ENCODE measurements around the gene STUM. TPM values are rescaled to one million over a fixed set of nuclear protein-coding genes. Genes with fewer than 3 reads are reported as not detected.

STUM gene
- total and polyA plus RNA-seq, 10 of the 15 experiments (the other 5 are each of a cell fraction or from before 2014, with no cell fraction given): under 0.01 to 0.15 (median 0.09) TPM; not detected in 5

- DNase-seq (ENCODE audit: low read depth, low spot score) (no peak), ATAC-seq (no peak), FAIRE-seq (no peak)
- ChIA-PET SMC1A (ENCODE audit: uncharacterized antibody, unreplicated experiment) (no interaction called here), RAD21 (ENCODE audit: unreplicated experiment) (interaction anchor here (1.0 kb wide), 1 partner anchor 46 kb away, joined by 3 read pairs; no protein-coding TSS in a partner anchor), POLR2A (no interaction called here), CTCF (no interaction called here)
- Histone ChIP-seq H3K27ac (ENCODE audit: control insufficient read depth, insufficient read depth) (no peak overlapping the region), H3K36me3 (ENCODE audit: control insufficient read depth in 2 of 2, insufficient read depth in 2 of 2, low read length in 1 of 2) (peaks cover 5 to 15% of the 10 kb centered on the region in 2 experiments; a peak in 3 of 4 replicates), H3K4me1 (ENCODE audit: control insufficient read depth, insufficient read depth, low read length) (peaks cover 63% of the 10 kb centered on the region), H2AFZ (ENCODE audit: control insufficient read depth, low read depth, low read length) (no peak overlapping the region), H3K9ac (ENCODE audit: control insufficient read depth, insufficient read depth, low read length) (no peak overlapping the region), H3K4me3 (no peak overlapping the region), H4K20me1 (ENCODE audit: control insufficient read depth, insufficient read depth) (peaks cover 5% of the 10 kb centered on the region; the same call in 1 of the 2 replicates), H3K79me2 (ENCODE audit: control insufficient read depth, insufficient read depth, low read length) (peaks cover 42% of the 10 kb centered on the region), H3K9me3 (replicated peaks; ENCODE audit: control insufficient read depth, insufficient read depth, low read length) (no peaks in the 10 kb centered on the region), H3K27me3 (replicated peaks in 1 of 2; ENCODE audit: control insufficient read depth in 2 of 2, insufficient read depth in 2 of 2, low read length in 1 of 2) (no peaks in the 10 kb centered on the region), H3K4me2 (ENCODE audit: control insufficient read depth, insufficient read depth) (no peak overlapping the region)
- in situ Hi-C loops (cut with MboI) (no loop called here), intact Hi-C loops (cut with micrococcal nuclease; ENCODE audit: unreplicated experiment) (no loop called here)
- WGBS (ENCODE audit: insufficient coverage, insufficient replicate concordance, low lambda C conversion rate, missing lambda C conversion rate): 89% methylated on average over 12 of the region's 12 CpGs
- no TSS peak for BruUV-seq (replicated peaks)
- TF ChIP-seq ZNF687 (IDR thresholded peaks at IDR 0.05) (no peak), BRCA1 (IDR thresholded peaks at IDR 0.05; ENCODE audit: low read depth, low read length) (no peak)
These were observed 108.2 kb downstream of the STUM start for GRCh38 chr1:226656601-226657277.
